T-helper 1 cell treated with Interleukin-12 subunit alpha and Interleukin-12 subunit beta and Interleukin-4 antibody, amounts not matched to agents 30 ng/mL and 1 ng/mL, for 36 hours (primary cell): ENCODE results near the gene MOCS1. TPM values are rescaled to one million over a fixed set of nuclear protein-coding genes. Genes with fewer than 3 reads are reported as not detected.

ENCODE experiments used
- intact Hi-C: fragments of 100-400 bp; cut with micrococcal nuclease; formaldehyde crosslinking; loops from one replicate; pipeline ENCODE4 v1.15.1; 2024
- total RNA-seq: library from RNA; stranded (reverse); gene quantifications from 2 replicates; pipeline ENCODE4 v1.2.3, GENCODE V29; 2022

Gene MOCS1
- total RNA-seq, 1 donor from 2014 or later = 0.37 TPM

- intact Hi-C loops = no loop called here
Measured at GRCh38 chr6:39950125-39950720, 16.0 kb upstream of the MOCS1 start.

DNA sequence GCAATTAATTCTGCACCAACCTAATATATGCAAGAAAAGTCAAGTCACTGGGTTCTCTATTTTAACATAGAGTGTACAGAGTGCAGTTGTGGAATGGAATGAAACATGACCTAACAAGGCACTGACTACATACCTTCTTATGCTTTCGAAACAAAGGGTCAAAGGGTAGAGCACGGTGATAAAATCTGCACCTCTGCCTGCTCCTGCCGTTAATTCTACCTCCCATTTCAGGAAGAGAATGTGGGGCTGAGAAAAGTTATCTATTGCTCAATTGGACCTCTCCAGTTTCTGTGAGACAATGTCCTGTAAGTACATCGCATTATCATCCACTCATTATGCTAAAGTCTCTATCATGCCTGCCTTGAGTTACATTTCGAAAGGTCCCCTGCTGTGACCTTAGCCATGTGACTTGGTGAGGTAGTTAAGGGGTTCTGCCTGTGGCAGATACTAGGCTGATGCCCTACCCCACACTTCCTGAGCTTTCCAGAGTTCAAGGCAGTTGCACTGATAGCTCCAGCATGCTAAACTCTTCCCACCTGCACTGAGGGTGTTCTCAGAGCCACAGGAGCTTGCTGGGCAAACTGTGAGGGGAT is 14.0 kb upstream of the MOCS1 start:
- intact Hi-C loops = no loop called here

DNA sequence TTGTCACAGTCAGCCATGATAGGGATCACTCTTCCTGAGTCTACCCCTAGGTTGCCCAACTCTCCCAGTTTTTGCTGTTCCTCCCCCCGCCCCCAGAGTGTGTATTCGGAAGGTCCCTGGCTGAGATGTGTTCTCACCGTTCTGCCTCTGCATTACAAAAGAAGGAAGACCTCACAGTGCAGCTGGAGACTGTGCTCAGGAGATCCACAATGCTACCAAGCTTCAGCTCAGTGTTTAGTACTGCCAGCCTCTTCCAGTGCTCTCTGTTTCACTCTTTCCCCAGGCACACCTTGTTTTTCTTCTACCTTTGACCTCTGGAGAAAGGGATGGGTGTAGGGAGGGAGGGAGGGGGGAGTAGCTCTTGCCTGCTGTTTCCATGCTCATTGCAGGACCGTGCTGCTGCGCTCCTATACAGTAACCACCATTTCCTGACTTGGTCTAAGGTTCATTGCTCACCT is 13.4 kb upstream of the MOCS1 start:
- intact Hi-C loops = no loop called here

DNA sequence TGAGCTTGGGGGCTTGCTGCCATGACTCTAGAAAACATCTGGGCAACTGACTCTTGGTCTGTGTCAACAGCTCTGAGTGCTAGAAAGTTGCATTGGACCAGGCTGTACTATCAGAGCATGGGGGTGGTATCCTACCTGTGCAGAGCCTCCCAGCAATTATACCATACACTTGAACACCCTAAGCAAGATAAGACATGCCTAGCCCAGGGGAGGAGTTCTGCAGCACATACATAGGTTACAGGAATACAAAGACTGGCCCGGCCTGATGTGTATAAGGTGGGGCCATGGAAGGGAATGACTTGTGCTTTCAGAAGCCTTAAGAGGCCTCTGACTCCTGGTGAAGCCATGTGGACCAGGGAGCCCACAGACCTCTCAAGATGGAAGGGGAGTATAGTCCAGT is 11.4 kb upstream of the MOCS1 start:
- intact Hi-C loops = no loop called here

GRCh38 chr6:39942903-39943580 is 8.8 kb upstream of the MOCS1 start:
- intact Hi-C loops = no loop called here

- intact Hi-C loops = no loop called here
Measured at GRCh38 chr6:39941820-39942219, 7.6 kb upstream of the MOCS1 start.

GRCh38 chr6:39941138-39941537 is 6.9 kb upstream of the MOCS1 start:
- intact Hi-C loops = no loop called here

DNA sequence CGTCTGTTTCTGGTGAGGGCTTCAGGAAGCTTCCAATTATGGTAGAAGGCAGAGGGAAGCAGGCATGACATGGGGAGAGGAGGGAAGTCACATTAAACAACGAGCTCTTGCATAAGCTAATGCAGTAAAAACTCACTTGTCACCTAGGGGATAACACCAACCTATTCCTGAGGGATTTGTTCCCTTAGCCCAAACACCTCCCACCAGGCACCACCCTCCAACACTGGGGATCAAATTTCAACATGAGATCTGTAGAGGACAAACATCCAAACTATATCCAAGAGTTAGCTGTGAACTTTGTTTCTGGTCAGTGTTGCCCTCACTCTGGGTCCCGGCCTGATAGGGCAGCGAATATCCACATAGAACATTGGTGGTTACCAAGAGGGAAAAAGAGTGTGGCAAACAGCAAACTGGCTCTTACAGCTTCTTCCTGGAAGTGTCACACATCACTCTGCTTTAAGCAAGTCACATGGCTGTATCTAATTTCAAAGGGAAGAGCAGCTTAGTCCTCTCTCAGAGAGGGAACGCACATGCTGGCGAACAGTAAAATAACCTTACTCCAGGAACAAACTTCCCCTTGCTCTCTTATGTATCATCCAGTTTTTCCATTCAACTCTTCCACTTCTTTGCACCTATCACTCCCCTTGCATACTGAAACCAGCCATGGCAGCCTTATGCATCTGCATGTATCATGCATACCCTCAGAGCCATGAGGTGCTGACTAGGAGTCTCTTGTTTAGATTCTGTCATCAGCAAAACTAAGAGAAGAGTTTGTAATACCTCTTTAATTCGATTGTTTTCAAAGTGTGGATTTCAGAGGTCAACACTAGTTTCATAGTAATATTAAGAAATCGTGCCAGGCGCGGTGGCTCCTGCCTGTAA is 4.8 kb upstream of the MOCS1 start:
- intact Hi-C loops = no loop called here

GRCh38 chr6:39937686-39938333 is 3.5 kb upstream of the MOCS1 start:
- intact Hi-C loops = no loop called here

DNA sequence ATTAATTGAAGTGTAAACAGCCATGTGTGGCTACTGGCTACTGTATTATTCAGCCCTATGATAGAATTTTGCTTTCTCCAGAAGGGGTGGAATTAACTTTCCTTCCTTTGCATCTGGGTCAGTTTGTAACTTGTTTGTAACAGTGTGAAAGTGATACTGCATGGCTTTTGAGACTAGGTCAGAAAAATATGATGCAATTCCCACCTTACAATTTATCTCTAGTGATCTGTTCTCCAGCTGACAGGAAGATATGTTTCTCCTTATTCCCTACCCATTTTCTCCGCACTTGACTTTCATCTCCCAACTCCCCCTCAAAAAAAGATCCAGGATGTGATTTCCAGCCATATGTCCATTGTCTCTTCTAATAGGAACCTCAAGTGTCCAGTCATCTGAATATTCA is 2.6 kb upstream of the MOCS1 start:
- intact Hi-C loops = no loop called here

DNA sequence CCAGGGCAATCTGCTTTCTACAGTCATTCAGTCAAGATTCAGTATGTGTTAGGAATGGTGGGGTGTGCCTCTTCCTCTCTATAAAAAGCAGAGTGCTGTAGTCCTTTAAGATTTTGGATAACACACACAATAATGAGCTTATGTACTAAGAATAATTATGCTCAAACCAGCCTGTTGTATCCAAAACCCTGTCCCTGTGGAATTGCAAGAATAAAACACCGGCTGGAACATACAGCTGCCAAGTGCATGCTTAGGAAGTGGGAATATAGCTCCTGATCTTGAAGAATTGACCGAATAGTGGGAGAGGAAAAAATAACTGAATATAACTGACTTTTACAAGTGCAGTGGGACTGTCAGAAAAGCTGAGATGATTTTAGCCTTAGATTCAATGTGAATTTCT is 979 bp upstream of the MOCS1 start:
- intact Hi-C loops = no loop called here

GRCh38 chr6:39933669-39934130 is 562 bp downstream of the MOCS1 start:
- intact Hi-C loops = no loop called here

DNA sequence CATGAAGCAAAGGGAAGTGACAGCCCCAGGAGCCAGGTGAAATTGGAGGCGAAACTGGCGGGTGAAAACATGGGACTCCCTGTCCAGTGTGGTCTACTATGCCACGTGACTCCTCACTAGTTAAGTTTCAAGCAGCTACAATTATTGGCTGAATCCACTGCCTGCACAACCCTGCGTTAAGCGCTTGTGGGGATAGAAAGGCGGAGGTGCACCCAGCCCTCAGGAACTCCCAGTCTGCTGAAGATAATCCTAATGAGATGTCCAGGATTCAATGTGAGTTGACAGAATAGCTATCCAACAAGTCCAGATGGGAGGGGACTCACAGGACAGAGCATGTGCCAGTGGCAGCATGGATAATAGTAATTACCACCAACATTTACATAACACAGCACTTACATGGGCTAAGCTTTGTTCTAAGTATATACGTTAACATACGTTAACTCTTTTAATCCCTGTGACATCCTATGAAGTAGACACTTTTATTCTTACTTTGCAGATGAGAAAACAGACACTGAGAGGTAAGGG is 1.8 kb downstream of the MOCS1 start:
- intact Hi-C loops = no loop called here

- intact Hi-C loops = no loop called here
Measured at GRCh38 chr6:39931607-39932006, 2.7 kb downstream of the MOCS1 start.

- intact Hi-C loops = no loop called here
Measured at GRCh38 chr6:39930540-39930939, 3.7 kb downstream of the MOCS1 start.

DNA sequence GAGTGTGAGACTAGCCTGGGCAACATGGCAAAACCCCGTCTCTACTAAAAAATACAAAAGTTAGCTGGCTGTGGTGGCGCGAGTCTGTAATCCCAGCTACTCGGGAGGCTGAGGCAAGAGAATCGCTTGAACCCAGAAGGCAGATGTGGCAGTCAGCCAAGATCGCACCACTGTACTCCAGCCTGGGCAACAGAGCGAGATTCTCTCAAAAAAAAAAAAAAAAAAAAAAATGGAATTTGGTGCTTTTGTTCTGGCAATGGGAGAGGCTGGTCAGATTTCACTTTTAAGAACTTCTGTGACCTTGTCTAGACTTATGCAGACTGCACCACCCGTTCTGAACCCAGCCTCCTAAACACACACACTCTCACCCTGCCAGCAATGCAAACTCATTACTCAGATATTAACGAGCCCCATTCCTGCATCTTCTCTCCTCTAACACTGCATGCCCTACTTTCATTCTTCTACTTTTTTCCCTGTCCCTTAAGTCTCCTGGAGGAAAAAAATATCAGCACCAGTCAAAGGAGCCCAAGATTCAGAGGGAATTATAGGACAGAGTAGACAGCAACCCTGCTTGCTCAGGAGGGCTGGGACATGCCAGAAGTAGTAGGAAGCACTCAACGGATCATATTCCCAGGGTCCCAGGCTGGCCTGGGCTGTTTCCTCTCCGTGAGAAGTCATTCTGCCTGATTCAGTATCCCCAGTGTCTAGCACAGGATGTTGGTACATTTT is 4.4 kb downstream of the MOCS1 start:
- intact Hi-C loops = no loop called here

DNA sequence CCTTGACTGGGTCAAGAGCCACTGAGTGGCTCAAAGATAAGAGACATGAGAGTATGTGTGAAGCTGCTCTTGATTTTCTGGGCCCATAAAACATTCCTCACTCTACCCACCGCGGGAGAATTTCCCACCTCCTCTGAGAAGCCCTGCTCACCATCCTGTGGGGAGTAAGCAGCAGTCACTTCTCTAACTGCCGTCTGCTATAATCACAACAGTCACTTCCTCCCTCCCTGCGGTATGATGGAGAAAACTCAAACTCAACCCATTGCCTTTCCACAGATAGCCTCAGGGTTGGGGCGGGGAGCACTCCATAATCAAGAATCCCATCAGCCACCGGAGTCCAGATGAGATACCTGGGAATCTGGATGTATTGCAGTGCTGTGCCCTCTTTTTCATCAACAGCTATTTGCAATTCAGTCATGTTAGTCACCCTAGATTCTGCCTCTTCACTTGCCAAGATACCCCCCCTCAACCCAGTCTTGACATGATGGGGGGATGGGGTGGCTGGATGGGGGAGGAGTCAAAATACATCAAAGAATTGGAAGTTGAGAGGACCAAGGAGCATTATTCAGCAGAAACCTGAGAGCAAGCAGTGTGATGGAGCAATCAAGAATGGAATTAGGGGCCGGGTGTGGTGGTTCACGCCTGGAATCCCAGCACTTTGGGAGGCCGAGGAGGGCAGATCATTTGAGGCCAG is 5.1 kb downstream of the MOCS1 start:
- intact Hi-C loops = no loop called here

DNA sequence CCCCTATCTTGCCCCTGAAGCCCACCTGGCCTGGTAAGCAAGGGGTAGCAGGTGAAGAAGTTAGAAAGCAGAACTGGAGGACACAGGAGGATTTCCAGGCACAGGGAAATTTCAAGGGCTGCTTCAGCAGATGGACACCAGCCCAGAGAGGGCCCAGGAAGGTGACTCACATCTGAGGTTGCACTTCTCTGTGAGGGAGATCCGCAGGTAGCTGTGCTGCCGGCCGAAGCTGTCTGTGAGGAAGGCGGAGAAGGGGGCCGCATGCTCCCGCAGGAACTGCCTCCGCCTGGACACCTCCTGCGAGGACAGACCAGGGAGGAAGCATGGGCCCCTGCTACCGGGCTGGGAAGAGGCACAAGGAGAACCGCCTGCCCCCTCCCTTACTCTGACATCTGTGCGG is 7.1 kb downstream of the MOCS1 start:
- intact Hi-C loops = no loop called here

DNA sequence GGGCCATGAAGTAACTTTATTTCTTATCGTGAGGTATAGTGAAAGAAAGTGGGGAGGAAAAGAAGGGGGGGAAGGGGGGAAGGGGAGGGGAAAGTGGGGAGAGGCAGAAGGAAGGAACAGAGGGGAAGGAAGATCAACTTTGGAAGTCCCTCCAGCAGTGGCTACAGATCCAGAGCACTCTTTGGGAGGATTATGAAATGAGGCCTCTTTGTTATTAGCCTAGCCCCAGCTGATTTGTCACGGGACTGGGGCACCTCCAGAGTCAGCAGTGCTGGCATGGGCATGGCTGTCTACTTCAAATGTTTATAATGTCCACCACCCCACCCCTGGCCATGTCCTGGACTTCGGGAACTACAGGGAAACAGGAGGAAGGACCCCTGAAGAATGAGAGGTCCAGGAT is 7.6 kb downstream of the MOCS1 start:
- intact Hi-C loops = no loop called here

- intact Hi-C loops = no loop called here
Measured at GRCh38 chr6:39925931-39926290, 8.4 kb downstream of the MOCS1 start.
